Measurements from ENCODE around the gene CHST5. TPM values are rescaled to one million over a fixed set of nuclear protein-coding genes. Genes with fewer than 3 reads are reported as not detected.

Gene CHST5
- under 1 TPM; 0.33 to 0.89 TPM for total RNA-seq
- polyA plus RNA-seq (ENCODE audit: insufficient read length in 2 of 2), result 1 to 10 TPM; 3.4 to 4.9 TPM
- long read RNA-seq, donor 1, result 0 reads
- long read RNA-seq, donor 2, result 0 reads
- long read RNA-seq, donor 3, result 0 reads
- long read RNA-seq, donor 4, result 0 reads

GRCh38 chr16:75535901-75536300 is at the start of gene CHST5:
Gene CHST5, minus strand, starts transcription at chr16:75536108. Its CDS starts 5,724 bp downstream, at chr16:75530384.
- WGBS (ENCODE audit: insufficient coverage), result 78% methylated on average over 4 of the region's 7 CpGs
- no peak within 1 kb of the TSS for H3K4me3 ChIP-seq (ENCODE audit: low read depth, low read length)
- H3K4me1 ChIP-seq (ENCODE audit: control insufficient read depth, insufficient read depth, low read length), result peaks cover 6% of the 10 kb centered on the region
- DNase-seq (ENCODE audit: low read depth in 4 of 6, low spot score in 6 of 6), result no peak
- H3K27ac ChIP-seq (ENCODE audit: low read depth, low read length), result no peak within 1 kb of the TSS
- H3K27me3 ChIP-seq (ENCODE audit: control insufficient read depth, insufficient read depth, low read length), result no peaks in the 10 kb centered on the region
- no peaks in the 10 kb centered on the region for H3K9me3 ChIP-seq (ENCODE audit: control insufficient read depth, insufficient read depth, low read length)
- peaks cover 39% of the 10 kb centered on the region for H3K36me3 ChIP-seq (ENCODE audit: control insufficient read depth, insufficient read depth, low read length)

DNA sequence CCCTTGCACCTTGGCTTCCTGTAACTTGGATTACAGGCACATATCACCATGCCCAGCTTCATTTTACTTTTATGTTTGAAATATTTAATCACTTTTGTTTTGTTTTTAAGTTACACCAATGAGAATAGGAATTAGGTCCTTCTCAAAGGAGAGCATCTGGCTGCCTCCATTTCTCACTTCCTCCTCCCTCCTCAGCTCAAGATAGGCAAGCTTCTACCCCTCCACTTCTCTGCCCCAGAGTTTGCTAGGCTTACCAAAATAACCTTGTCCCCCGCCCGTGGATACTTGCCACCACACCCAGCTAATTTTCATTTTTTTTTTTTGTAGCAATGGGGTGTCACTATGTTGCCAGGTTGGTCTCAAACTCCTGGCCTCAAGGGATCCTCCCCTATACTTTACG is 48.2 kb upstream of the CHST5 start:
- Histone ChIP-seq H3K36me3 (ENCODE audit: control insufficient read depth, insufficient read depth, low read length) (peaks cover 10% of the 10 kb centered on the region), H3K27ac (ENCODE audit: low read depth, low read length) (no peak overlapping the region), H3K4me1 (ENCODE audit: control insufficient read depth, insufficient read depth, low read length) (peaks cover 19% of the 10 kb centered on the region), H3K9me3 (ENCODE audit: control insufficient read depth, insufficient read depth, low read length) (no peaks in the 10 kb centered on the region), H3K27me3 (ENCODE audit: control insufficient read depth, insufficient read depth, low read length) (no peaks in the 10 kb centered on the region), H3K4me3 (ENCODE audit: low read depth, low read length) (no peak overlapping the region)
- DNase-seq (ENCODE audit: low read depth in 4 of 6, low spot score in 6 of 6), result no peak
- 100% methylated on average over 1 of the region's 3 CpGs for WGBS (ENCODE audit: insufficient coverage)

DNA sequence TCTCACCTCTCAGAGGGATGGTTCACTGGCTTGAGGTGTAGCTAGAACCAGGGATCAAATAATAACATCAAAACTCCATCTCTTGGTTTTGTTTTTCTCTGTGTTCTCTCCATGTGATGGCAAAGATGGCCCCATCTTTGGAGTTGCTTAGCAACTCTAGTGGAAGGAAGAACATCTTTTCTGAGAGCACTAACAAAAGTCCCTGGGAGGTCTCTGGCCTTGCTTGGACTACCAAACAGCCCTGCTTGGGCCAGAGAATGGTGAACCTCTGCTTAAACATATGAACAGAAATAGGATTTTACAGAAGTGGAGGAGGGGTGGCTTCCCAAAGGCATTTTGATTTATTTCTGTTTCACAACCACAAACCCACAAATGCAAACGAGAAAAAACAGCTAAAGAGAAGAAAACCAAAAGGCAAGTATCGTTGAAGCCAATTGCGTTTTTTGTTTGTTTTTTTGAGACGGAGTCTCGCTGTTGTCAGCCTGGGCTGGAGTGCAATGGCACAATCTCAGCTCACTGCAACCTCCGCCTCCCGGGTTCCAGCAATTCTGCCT is 43.5 kb upstream of the CHST5 start:
- H3K27me3 ChIP-seq (ENCODE audit: control insufficient read depth, insufficient read depth, low read length), result no peaks in the 10 kb centered on the region
- peaks cover 16% of the 10 kb centered on the region for H3K4me1 ChIP-seq (ENCODE audit: control insufficient read depth, insufficient read depth, low read length)
- no peaks in the 10 kb centered on the region for H3K9me3 ChIP-seq (ENCODE audit: control insufficient read depth, insufficient read depth, low read length)
- DNase-seq (ENCODE audit: low read depth in 4 of 6, low spot score in 6 of 6), result peak in 4 of 6 donors; percentile 39 to 76 (median 64)
- H3K4me3 ChIP-seq (ENCODE audit: low read depth, low read length), result no peak overlapping the region
- peak overlapping the region; percentile 11 for H3K27ac ChIP-seq (ENCODE audit: low read depth, low read length)
- peaks cover 29% of the 10 kb centered on the region for H3K36me3 ChIP-seq (ENCODE audit: control insufficient read depth, insufficient read depth, low read length)
- 56% methylated on average over 6 of the region's 7 CpGs for WGBS (ENCODE audit: insufficient coverage)

DNA sequence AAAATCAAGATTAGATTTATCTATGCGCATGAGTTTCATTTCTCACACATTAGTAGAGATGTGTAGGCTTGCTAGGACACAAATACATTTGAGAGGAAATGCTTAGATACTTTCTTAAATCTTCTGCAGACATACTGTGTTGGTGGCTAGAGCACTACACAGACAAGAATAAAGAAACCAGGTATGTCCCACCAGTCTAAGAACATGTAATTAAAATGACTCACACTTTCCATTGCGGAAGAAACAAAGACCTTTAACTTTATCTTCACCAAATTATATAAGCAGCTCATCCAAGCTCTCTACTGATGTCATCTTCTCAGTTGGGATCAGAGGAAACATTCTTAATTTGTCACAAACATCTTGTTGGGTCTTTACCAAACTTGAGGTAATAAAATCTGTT is 42.8 kb upstream of the CHST5 start:
- no peaks in the 10 kb centered on the region for H3K27me3 ChIP-seq (ENCODE audit: control insufficient read depth, insufficient read depth, low read length)
- no peak for DNase-seq (ENCODE audit: low read depth in 4 of 6, low spot score in 6 of 6)
- H3K27ac ChIP-seq (ENCODE audit: low read depth, low read length), result peak overlapping the region; percentile 47
- no peak overlapping the region for H3K4me3 ChIP-seq (ENCODE audit: low read depth, low read length)
- H3K36me3 ChIP-seq (ENCODE audit: control insufficient read depth, insufficient read depth, low read length), result peaks cover 31% of the 10 kb centered on the region
- H3K9me3 ChIP-seq (ENCODE audit: control insufficient read depth, insufficient read depth, low read length), result no peaks in the 10 kb centered on the region
- H3K4me1 ChIP-seq (ENCODE audit: control insufficient read depth, insufficient read depth, low read length), result peaks cover 16% of the 10 kb centered on the region
- WGBS (ENCODE audit: insufficient coverage), result no CpG with 5 or more reads among the region's 2 CpGs

GRCh38 chr16:75578212-75578611 is 42.3 kb upstream of the CHST5 start:
- H3K4me3 ChIP-seq (ENCODE audit: low read depth, low read length), result no peak overlapping the region
- 93% methylated on average over 5 of the region's 7 CpGs for WGBS (ENCODE audit: insufficient coverage)
- H3K27me3 ChIP-seq (ENCODE audit: control insufficient read depth, insufficient read depth, low read length), result no peaks in the 10 kb centered on the region
- H3K9me3 ChIP-seq (ENCODE audit: control insufficient read depth, insufficient read depth, low read length), result no peaks in the 10 kb centered on the region
- no peak for DNase-seq (ENCODE audit: low read depth in 4 of 6, low spot score in 6 of 6)
- H3K36me3 ChIP-seq (ENCODE audit: control insufficient read depth, insufficient read depth, low read length), result peaks cover 35% of the 10 kb centered on the region
- H3K27ac ChIP-seq (ENCODE audit: low read depth, low read length), result no peak overlapping the region
- peaks cover 16% of the 10 kb centered on the region for H3K4me1 ChIP-seq (ENCODE audit: control insufficient read depth, insufficient read depth, low read length)

DNA sequence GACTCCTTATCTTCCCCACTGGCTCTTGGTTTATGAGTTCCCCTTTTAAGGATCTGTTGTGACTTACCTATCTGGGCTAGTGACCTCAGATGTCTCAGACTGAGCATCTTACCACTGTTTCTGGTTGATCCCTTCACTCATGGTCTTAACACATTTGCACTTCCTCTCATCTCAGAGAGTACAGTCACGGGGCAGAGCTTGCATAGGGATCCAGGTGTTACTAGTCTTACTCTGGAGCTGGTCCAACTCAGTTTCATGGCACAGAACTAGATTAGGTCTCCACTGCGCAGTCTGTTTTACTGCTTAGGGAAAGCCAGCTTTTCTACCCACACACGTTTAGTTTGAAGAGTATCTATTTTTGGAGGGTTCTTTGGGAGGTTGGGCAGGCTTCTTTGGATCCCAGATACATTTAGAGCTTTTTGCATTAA is 40.5 kb upstream of the CHST5 start:
- H3K27me3 ChIP-seq (ENCODE audit: control insufficient read depth, insufficient read depth, low read length), result no peaks in the 10 kb centered on the region
- H3K4me1 ChIP-seq (ENCODE audit: control insufficient read depth, insufficient read depth, low read length), result peaks cover 27% of the 10 kb centered on the region
- H3K9me3 ChIP-seq (ENCODE audit: control insufficient read depth, insufficient read depth, low read length), result no peaks in the 10 kb centered on the region
- H3K4me3 ChIP-seq (ENCODE audit: low read depth, low read length), result no peak overlapping the region
- peaks cover 51% of the 10 kb centered on the region for H3K36me3 ChIP-seq (ENCODE audit: control insufficient read depth, insufficient read depth, low read length)
- peak overlapping the region; percentile 7 for H3K27ac ChIP-seq (ENCODE audit: low read depth, low read length)
- no peak for DNase-seq (ENCODE audit: low read depth in 4 of 6, low spot score in 6 of 6)
- 56% methylated on average over 1 of the region's 3 CpGs for WGBS (ENCODE audit: insufficient coverage)

DNA sequence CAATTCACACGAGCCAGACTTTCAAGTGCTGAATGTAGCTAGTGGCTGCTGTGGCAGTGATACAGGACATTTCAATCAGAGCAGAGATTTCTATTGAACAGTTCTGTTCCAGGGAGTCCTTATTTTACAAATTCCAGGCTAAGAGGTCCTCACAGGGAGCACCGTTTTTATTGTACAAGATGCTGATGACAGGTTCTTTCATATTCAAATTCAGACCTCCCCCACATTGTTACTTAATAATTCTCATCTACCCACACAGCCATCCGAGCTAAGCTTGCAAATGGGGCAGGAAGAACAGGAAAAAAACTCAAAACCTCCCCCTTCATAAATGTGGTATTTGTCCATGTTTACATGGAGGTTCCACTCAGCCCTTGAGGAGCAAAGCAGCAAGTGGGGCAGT is 40.0 kb upstream of the CHST5 start:
- no peaks in the 10 kb centered on the region for H3K27me3 ChIP-seq (ENCODE audit: control insufficient read depth, insufficient read depth, low read length)
- H3K27ac ChIP-seq (ENCODE audit: low read depth, low read length), result no peak overlapping the region
- no peak for DNase-seq (ENCODE audit: low read depth in 4 of 6, low spot score in 6 of 6)
- WGBS (ENCODE audit: insufficient coverage), result 40% methylated on average over 1 of the region's 3 CpGs
- peaks cover 55% of the 10 kb centered on the region for H3K36me3 ChIP-seq (ENCODE audit: control insufficient read depth, insufficient read depth, low read length)
- H3K4me3 ChIP-seq (ENCODE audit: low read depth, low read length), result no peak overlapping the region
- peaks cover 28% of the 10 kb centered on the region for H3K4me1 ChIP-seq (ENCODE audit: control insufficient read depth, insufficient read depth, low read length)
- H3K9me3 ChIP-seq (ENCODE audit: control insufficient read depth, insufficient read depth, low read length), result no peaks in the 10 kb centered on the region

GRCh38 chr16:75573955-75574354 is 38.0 kb upstream of the CHST5 start:
- H3K4me1 ChIP-seq (ENCODE audit: control insufficient read depth, insufficient read depth, low read length), result peaks cover 26% of the 10 kb centered on the region
- no peaks in the 10 kb centered on the region for H3K27me3 ChIP-seq (ENCODE audit: control insufficient read depth, insufficient read depth, low read length)
- DNase-seq (ENCODE audit: low read depth in 4 of 6, low spot score in 6 of 6), result no peak
- H3K4me3 ChIP-seq (ENCODE audit: low read depth, low read length), result no peak overlapping the region
- peaks cover 66% of the 10 kb centered on the region for H3K36me3 ChIP-seq (ENCODE audit: control insufficient read depth, insufficient read depth, low read length)
- H3K9me3 ChIP-seq (ENCODE audit: control insufficient read depth, insufficient read depth, low read length), result no peaks in the 10 kb centered on the region
- 49% methylated on average over 5 of the region's 5 CpGs for WGBS (ENCODE audit: insufficient coverage)
- H3K27ac ChIP-seq (ENCODE audit: low read depth, low read length), result no peak overlapping the region

- Histone ChIP-seq H3K4me1 (ENCODE audit: control insufficient read depth, insufficient read depth, low read length) (peaks cover 26% of the 10 kb centered on the region), H3K27ac (ENCODE audit: low read depth, low read length) (no peak overlapping the region)
- 71% methylated on average over 3 of the region's 3 CpGs for WGBS (ENCODE audit: insufficient coverage)
These were observed 37.1 kb upstream of the CHST5 start for GRCh38 chr16:75572864-75573542.

More at GRCh38 chr16:75572864-75573542, 37.1 kb upstream of the CHST5 start:
- Histone ChIP-seq H3K9me3 (ENCODE audit: control insufficient read depth, insufficient read depth, low read length) (no peaks in the 10 kb centered on the region), H3K36me3 (ENCODE audit: control insufficient read depth, insufficient read depth, low read length) (peaks cover 68% of the 10 kb centered on the region), H3K4me3 (ENCODE audit: low read depth, low read length) (no peak overlapping the region), H3K27me3 (ENCODE audit: control insufficient read depth, insufficient read depth, low read length) (no peaks in the 10 kb centered on the region)
- DNase-seq (ENCODE audit: low read depth in 4 of 6, low spot score in 6 of 6), result no peak
